ENCODE data around the gene DCK.

DCK gene

DNA sequence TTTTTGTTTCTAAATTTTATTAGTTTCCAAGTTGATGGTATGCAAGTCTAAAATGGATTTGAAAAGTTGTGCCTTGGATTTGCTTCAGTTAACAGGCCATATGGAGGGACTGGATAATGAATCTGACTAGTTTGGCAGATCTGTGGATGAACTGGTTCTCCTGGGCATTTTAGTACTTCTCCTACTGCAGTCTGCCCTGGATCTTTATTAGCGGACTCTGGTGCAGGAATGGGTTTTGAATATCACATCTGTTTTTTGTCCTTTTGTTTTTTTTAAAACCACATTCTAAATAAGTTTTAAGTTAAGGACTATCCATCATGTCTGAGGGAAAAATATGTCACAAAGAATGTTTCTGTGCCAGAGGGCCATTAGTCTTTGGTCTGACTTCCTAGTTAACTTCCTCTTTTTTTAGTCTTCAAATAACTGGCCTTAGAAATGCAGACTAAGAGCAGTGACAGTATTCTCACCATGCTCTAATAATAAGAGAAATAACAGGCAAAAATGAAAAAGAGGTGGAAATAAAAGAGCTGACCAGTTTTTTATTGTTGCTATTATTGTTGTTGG lies 13.9 kb upstream of the DCK start:
- no peak overlapping the region for H3K4me3 ChIP-seq (ENCODE audit: low read depth, low read length)
- H2AFZ ChIP-seq (ENCODE audit: low read length, unreplicated experiment), result no peak overlapping the region
- H3K4me1 ChIP-seq (ENCODE audit: control insufficient read depth, insufficient read depth, low read length, unreplicated experiment), result no peaks in the 10 kb centered on the region
- H3K27ac ChIP-seq (ENCODE audit: low read depth, low read length), result no peak overlapping the region
- no peaks in the 10 kb centered on the region for H3K36me3 ChIP-seq (ENCODE audit: insufficient read depth, low read length)
- H3K27me3 ChIP-seq (ENCODE audit: insufficient read depth, low read length), result no peaks in the 10 kb centered on the region
- H3K79me2 ChIP-seq (ENCODE audit: control insufficient read depth, insufficient read depth, low read length, unreplicated experiment), result no peaks in the 10 kb centered on the region

DNA sequence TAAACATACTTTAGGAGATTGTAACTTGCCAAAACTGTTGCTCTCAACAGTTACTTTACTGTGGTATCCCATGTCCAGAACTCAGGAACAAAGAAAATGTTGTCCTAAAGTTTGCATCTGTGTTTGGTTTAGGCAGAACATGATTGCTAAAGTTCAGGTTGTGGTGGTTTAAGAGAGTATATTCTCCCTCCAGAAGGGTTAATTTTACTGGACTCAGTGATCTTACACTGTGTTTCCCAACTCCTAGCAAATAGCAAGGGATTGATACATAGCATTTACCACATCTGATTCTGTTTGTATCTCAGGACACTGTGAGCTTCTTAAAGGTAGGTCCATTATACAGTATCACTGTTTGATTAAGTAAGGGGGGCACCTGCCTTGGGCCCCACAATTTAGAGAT lies 13.3 kb upstream of the DCK start:
- H3K4me3 ChIP-seq (ENCODE audit: low read depth, low read length), result no peak overlapping the region
- no peaks in the 10 kb centered on the region for H3K79me2 ChIP-seq (ENCODE audit: control insufficient read depth, insufficient read depth, low read length, unreplicated experiment)
- no peak overlapping the region for H2AFZ ChIP-seq (ENCODE audit: low read length, unreplicated experiment)
- no peaks in the 10 kb centered on the region for H3K27me3 ChIP-seq (ENCODE audit: insufficient read depth, low read length)
- no peaks in the 10 kb centered on the region for H3K36me3 ChIP-seq (ENCODE audit: insufficient read depth, low read length)
- no peaks in the 10 kb centered on the region for H3K4me1 ChIP-seq (ENCODE audit: control insufficient read depth, insufficient read depth, low read length, unreplicated experiment)
- no peak overlapping the region for H3K27ac ChIP-seq (ENCODE audit: low read depth, low read length)

DNA sequence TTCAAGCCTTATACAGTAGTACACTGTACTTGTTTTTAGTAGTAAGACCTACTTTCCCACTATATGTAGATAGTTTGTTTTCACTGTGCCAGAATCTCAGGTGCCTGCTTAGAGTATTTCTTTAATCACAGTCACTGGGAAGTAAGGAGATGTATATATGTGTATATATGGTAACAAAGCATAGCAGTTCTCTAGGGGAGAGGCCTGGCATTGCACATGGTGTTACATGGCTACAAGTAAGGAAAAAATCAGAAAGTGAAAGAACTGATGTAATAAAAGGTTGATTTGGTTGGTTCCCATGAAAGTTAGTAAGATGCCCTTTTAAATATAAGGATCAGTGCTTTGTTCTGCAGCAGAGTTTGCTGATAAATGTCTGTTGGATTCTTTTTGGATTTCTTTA lies 9.3 kb upstream of the DCK start:
- H3K36me3 ChIP-seq (ENCODE audit: insufficient read depth, low read length), result no peaks in the 10 kb centered on the region
- H3K4me3 ChIP-seq (ENCODE audit: low read depth, low read length), result no peak overlapping the region
- H3K27ac ChIP-seq (ENCODE audit: low read depth, low read length), result no peak overlapping the region
- no peak overlapping the region for H2AFZ ChIP-seq (ENCODE audit: low read length, unreplicated experiment)
- no peaks in the 10 kb centered on the region for H3K4me1 ChIP-seq (ENCODE audit: control insufficient read depth, insufficient read depth, low read length, unreplicated experiment)
- no peaks in the 10 kb centered on the region for H3K79me2 ChIP-seq (ENCODE audit: control insufficient read depth, insufficient read depth, low read length, unreplicated experiment)
- no peaks in the 10 kb centered on the region for H3K27me3 ChIP-seq (ENCODE audit: insufficient read depth, low read length)

DNA sequence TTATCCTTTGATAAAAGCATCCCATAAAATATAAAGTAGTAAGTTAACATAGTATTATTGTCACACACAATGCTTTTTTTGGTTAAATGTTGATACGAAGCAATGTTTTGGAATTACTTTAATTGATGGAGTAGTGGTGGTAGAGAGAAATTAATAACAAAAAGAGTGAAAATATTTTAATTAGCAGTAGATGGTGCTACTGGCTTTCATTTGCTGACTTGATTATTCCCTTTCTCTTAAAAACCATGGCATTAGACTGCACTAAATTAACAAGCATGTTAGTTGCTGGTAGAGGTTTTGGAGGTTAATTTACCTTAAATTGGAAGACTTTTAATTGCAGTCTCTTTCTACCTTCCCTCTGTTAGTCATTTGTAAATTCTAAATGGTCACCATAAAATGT lies 8.9 kb upstream of the DCK start:
- no peaks in the 10 kb centered on the region for H3K36me3 ChIP-seq (ENCODE audit: insufficient read depth, low read length)
- no peaks in the 10 kb centered on the region for H3K4me1 ChIP-seq (ENCODE audit: control insufficient read depth, insufficient read depth, low read length, unreplicated experiment)
- no peaks in the 10 kb centered on the region for H3K79me2 ChIP-seq (ENCODE audit: control insufficient read depth, insufficient read depth, low read length, unreplicated experiment)
- H3K27me3 ChIP-seq (ENCODE audit: insufficient read depth, low read length), result no peaks in the 10 kb centered on the region
- no peak overlapping the region for H3K4me3 ChIP-seq (ENCODE audit: low read depth, low read length)
- H2AFZ ChIP-seq (ENCODE audit: low read length, unreplicated experiment), result no peak overlapping the region
- no peak overlapping the region for H3K27ac ChIP-seq (ENCODE audit: low read depth, low read length)

DNA sequence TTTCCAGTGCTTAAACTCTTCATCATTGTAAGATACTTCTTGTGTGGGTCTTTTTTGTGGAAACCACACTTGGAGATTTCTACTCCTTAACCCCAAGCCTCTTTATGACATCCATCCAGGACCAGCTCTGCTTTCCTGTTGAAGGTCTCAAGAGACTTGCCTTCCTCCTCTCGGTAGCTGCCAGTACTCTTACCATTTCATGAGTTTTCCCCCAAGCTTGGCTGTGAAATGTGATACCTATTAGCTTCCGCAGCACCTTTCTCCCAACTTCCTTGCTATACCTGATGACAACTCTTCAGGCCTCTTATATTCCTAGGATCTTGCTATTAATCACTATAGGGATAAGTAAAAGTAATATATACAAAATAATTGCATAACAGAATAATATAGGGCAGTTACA lies 1.9 kb upstream of the DCK start:
- H3K4me3 ChIP-seq (ENCODE audit: low read depth, low read length), result no peak overlapping the region
- no peaks in the 10 kb centered on the region for H3K36me3 ChIP-seq (ENCODE audit: insufficient read depth, low read length)
- H3K79me2 ChIP-seq (ENCODE audit: control insufficient read depth, insufficient read depth, low read length, unreplicated experiment), result peaks cover 28% of the 10 kb centered on the region
- no peak overlapping the region for H2AFZ ChIP-seq (ENCODE audit: low read length, unreplicated experiment)
- no peak overlapping the region for H3K27ac ChIP-seq (ENCODE audit: low read depth, low read length)
- H3K27me3 ChIP-seq (ENCODE audit: insufficient read depth, low read length), result no peaks in the 10 kb centered on the region
- peaks cover 16% of the 10 kb centered on the region for H3K4me1 ChIP-seq (ENCODE audit: control insufficient read depth, insufficient read depth, low read length, unreplicated experiment)

DNA sequence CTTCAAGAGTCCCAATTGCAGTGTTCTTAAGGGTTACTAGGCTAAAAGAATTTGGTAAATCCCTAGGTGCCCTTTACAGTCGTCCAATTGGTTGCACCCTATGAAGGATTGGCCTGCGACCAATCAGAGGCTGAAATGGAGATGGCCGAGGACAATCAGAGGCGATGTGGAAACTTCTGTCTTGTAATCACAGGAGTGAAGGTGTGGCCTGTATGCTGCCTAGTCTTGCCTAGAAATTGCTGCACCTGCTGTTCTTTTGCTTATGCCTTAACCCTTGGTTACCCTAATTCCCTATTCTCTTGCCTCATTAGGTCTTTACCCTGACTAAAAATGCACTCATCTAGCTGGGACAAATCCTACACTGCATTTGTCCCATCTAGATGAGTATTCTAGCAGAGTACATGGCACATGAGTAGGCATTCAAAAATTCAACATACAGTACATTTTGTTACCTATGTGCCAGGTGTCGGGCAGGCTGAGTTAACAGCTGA lies 1.0 kb upstream of the DCK start:
- Histone ChIP-seq H3K4me1 (ENCODE audit: control insufficient read depth, insufficient read depth, low read length, unreplicated experiment) (peaks cover 24% of the 10 kb centered on the region), H2AFZ (ENCODE audit: low read length, unreplicated experiment) (peak overlapping the region; percentile 79), H3K36me3 (ENCODE audit: insufficient read depth, low read length) (no peaks in the 10 kb centered on the region), H3K27ac (ENCODE audit: low read depth, low read length) (0 out of 2 replicates have a peak overlapping the region, but pooled peaks have one; percentile 64), H3K4me3 (ENCODE audit: low read depth, low read length) (peak overlapping the region; percentile 93), H3K27me3 (ENCODE audit: insufficient read depth, low read length) (no peaks in the 10 kb centered on the region), H3K79me2 (ENCODE audit: control insufficient read depth, insufficient read depth, low read length, unreplicated experiment) (peaks cover 37% of the 10 kb centered on the region)

DNA sequence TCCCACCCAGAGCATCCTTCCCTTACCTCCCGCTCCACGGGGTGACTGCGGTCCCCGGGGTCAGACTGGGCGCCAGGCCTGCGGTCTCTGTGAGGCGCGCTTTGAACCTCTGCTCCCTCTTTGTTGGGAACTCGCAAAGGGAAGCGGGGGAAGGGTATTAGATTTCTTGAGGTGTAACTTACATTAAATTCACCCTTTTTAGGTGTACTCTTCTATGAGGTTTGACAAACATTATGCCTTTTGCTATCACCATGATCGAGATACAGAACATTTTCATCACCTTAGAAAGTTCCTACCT lies 569 bp downstream of the DCK start:
- Histone ChIP-seq H3K27ac (ENCODE audit: low read depth, low read length) (peak overlapping the region; percentile 64), H3K4me1 (ENCODE audit: control insufficient read depth, insufficient read depth, low read length, unreplicated experiment) (peaks cover 24% of the 10 kb centered on the region), H3K4me3 (ENCODE audit: low read depth, low read length) (peak overlapping the region; percentile 93), H3K79me2 (ENCODE audit: control insufficient read depth, insufficient read depth, low read length, unreplicated experiment) (peaks cover 43% of the 10 kb centered on the region), H2AFZ (ENCODE audit: low read length, unreplicated experiment) (peak overlapping the region; percentile 86), H3K27me3 (ENCODE audit: insufficient read depth, low read length) (no peaks in the 10 kb centered on the region), H3K36me3 (ENCODE audit: insufficient read depth, low read length) (peaks cover 6% of the 10 kb centered on the region)

DNA sequence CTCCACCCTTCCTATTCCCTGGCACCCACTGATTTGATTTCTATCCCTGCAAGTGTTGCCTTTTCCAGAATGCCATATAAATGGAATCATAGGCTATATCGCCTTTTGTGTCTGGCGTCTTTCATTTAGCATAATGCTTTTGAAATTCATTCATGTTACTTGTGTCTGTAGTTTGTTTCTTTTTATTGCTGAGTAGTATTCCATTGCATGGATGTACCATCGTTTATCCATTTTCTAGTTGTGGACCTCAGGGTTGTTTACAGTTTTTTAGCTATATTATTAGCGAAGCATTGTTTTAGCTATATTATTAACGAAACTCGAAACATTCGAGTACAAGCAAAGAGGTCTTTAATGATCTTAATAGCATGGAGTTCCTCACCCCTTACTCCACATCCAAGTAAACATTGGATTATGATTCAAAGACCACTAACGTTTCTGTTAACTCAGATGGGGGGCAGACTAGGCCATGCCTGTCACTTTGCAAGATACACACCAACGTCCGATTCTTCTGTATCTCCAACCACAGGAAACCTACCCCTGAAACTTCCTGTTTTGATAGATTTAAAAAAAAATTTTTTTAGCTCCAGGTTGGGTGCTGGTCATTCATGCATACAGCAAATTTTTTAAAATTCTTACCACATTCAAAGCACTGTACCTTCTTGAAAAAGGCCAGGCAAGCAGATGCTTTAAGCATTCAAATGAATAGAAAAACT lies 1.1 kb downstream of the DCK start:
- peaks cover 45% of the 10 kb centered on the region for H3K79me2 ChIP-seq (ENCODE audit: control insufficient read depth, insufficient read depth, low read length, unreplicated experiment)
- peaks cover 24% of the 10 kb centered on the region for H3K4me1 ChIP-seq (ENCODE audit: control insufficient read depth, insufficient read depth, low read length, unreplicated experiment)
- H3K36me3 ChIP-seq (ENCODE audit: insufficient read depth, low read length), result peaks cover 9% of the 10 kb centered on the region
- peak overlapping the region; percentile 64 for H3K27ac ChIP-seq (ENCODE audit: low read depth, low read length)
- peak overlapping the region; percentile 93 for H3K4me3 ChIP-seq (ENCODE audit: low read depth, low read length)
- H2AFZ ChIP-seq (ENCODE audit: low read length, unreplicated experiment), result peak overlapping the region; percentile 86
- no peaks in the 10 kb centered on the region for H3K27me3 ChIP-seq (ENCODE audit: insufficient read depth, low read length)

DNA sequence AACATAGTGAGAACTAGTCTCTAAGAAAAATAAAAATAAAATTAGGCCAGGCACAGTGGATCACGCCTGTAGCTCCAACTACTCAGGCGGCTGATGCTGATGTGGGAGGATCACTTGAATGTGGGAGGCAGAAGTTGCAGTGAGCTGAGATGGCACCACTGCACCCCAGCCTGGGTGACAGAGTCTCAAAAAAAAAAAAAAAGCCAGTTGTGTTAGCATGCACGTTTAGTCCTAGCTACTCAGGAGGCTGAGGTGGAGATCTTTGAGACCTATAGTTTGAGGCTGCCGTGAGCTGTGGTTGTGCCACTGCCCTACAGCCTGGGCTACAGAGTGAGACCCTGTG lies 2.5 kb downstream of the DCK start:
- Histone ChIP-seq H3K36me3 (ENCODE audit: insufficient read depth, low read length) (peaks cover 13% of the 10 kb centered on the region), H3K4me3 (ENCODE audit: low read depth, low read length) (peak overlapping the region; percentile 32; the same call in 1 of the 2 replicates), H2AFZ (ENCODE audit: low read length, unreplicated experiment) (no peak overlapping the region), H3K79me2 (ENCODE audit: control insufficient read depth, insufficient read depth, low read length, unreplicated experiment) (peaks cover 51% of the 10 kb centered on the region), H3K27ac (ENCODE audit: low read depth, low read length) (no peak overlapping the region), H3K27me3 (ENCODE audit: insufficient read depth, low read length) (no peaks in the 10 kb centered on the region), H3K4me1 (ENCODE audit: control insufficient read depth, insufficient read depth, low read length, unreplicated experiment) (peaks cover 24% of the 10 kb centered on the region)

DNA sequence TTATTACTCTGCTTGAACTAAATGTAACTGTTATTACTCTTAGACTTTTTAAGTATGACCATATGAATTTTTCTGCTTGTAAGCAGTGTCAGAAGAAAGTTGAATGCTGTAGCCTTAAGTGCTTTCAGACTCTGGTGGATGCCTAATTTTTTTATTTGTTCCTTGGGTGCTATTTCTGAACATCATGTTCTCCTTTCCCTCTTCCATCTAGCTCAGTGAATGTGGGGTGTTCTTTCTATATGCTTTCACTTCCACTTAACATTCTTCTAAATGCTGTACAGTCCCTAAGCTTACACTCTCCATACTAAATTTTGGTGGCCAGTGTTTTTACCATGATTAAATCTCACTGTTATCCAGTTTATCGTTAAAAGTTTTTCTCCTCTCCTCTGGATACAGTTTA lies 3.6 kb downstream of the DCK start:
- Histone ChIP-seq H3K36me3 (ENCODE audit: insufficient read depth, low read length) (peaks cover 13% of the 10 kb centered on the region), H3K27ac (ENCODE audit: low read depth, low read length) (no peak overlapping the region)

DNA sequence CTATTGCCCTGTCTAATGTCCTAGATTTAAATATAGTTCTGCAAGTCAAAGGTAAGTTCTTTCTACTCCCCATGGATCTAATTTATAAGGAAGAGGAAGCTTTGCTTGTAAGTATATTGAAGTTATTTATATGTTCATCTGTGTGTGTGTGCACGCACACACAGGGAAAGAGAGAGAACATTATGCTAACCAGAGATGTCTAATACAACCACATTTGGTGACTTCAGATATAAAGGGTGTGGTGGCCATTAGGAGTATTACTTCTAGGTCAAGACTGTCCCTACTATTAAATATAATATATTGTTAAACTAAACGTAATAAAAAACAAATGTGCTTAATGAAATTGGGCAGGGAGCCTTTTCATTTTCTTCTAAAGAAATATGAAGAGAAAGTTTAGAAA lies 4.1 kb downstream of the DCK start:
- Histone ChIP-seq H3K4me3 (ENCODE audit: low read depth, low read length) (0 out of 2 replicates have a peak overlapping the region, but pooled peaks have one; percentile 32), H3K79me2 (ENCODE audit: control insufficient read depth, insufficient read depth, low read length, unreplicated experiment) (peaks cover 62% of the 10 kb centered on the region), H3K4me1 (ENCODE audit: control insufficient read depth, insufficient read depth, low read length, unreplicated experiment) (peaks cover 23% of the 10 kb centered on the region), H2AFZ (ENCODE audit: low read length, unreplicated experiment) (no peak overlapping the region), H3K27ac (ENCODE audit: low read depth, low read length) (no peak overlapping the region), H3K36me3 (ENCODE audit: insufficient read depth, low read length) (peaks cover 13% of the 10 kb centered on the region), H3K27me3 (ENCODE audit: insufficient read depth, low read length) (no peaks in the 10 kb centered on the region)

More for the DNA sequence above, 3.6 kb downstream of the DCK start:
- Histone ChIP-seq H3K79me2 (ENCODE audit: control insufficient read depth, insufficient read depth, low read length, unreplicated experiment) (peaks cover 59% of the 10 kb centered on the region), H3K4me1 (ENCODE audit: control insufficient read depth, insufficient read depth, low read length, unreplicated experiment) (peaks cover 24% of the 10 kb centered on the region), H3K4me3 (ENCODE audit: low read depth, low read length) (peak overlapping the region; percentile 32), H2AFZ (ENCODE audit: low read length, unreplicated experiment) (no peak overlapping the region), H3K27me3 (ENCODE audit: insufficient read depth, low read length) (no peaks in the 10 kb centered on the region)

Measured in ACC112 (cell line).